ENCODE results near the gene ROR1.
A peak's percentile ranks its signal among the peaks of the same experiment; 100 is the strongest.
"Not testable (repeated sequence)": the region's sequence is repeated elsewhere in the genome, so short reads cannot be mapped to it uniquely, and the experiment has no call there.

Gene ROR1

GRCh38 chr1:64196074-64196870 is 422.5 kb downstream of the ROR1 start:
- no peak for DNase-seq

GRCh38 chr1:64197076-64197475 is 423.3 kb downstream of the ROR1 start:
- no peak for DNase-seq

GRCh38 chr1:64199154-64199553 is 425.3 kb downstream of the ROR1 start:
- DNase-seq = no peak

GRCh38 chr1:64200064-64200463 is 426.2 kb downstream of the ROR1 start:
- no peak for DNase-seq

- no peak for DNase-seq
Observed at GRCh38 chr1:64203420-64203819, 429.6 kb downstream of the ROR1 start, which contains the start of gene UBE2U. Gene UBE2U (plus strand): TSS chr1:64203623. CDS start chr1:64204051, 428 bp downstream.

GRCh38 chr1:64209221-64209620 is 435.4 kb downstream of the ROR1 start:
- no peak for DNase-seq

- no peak for DNase-seq
Observed at GRCh38 chr1:64212031-64212430, 438.2 kb downstream of the ROR1 start.

GRCh38 chr1:64215576-64215975 is 441.8 kb downstream of the ROR1 start:
- no peak for DNase-seq

- DNase-seq = no peak
Observed at GRCh38 chr1:64220241-64220640, 446.4 kb downstream of the ROR1 start.

- DNase-seq = peak in 1 of 5 donors; percentile 9
Observed at GRCh38 chr1:64223329-64224151, 449.7 kb downstream of the ROR1 start.

GRCh38 chr1:64224236-64224635 is 450.4 kb downstream of the ROR1 start:
- DNase-seq = not testable (repeated sequence)

- no peak for DNase-seq
Observed at GRCh38 chr1:64228167-64228957, 454.5 kb downstream of the ROR1 start.

GRCh38 chr1:64229307-64229706 is 455.5 kb downstream of the ROR1 start:
- no peak for DNase-seq
